WTC11 (cell line): ENCODE measurements around the gene INPP4B. TPM values are rescaled to one million over a fixed set of nuclear protein-coding genes. Genes with fewer than 3 reads are reported as not detected.

ENCODE experiments used
- ATAC-seq: fragments of 200-7000 bp; cut with Tn5 transposase; 2 replicates; pipeline ENCODE4 v1.10.0; 2021; ENCODE audit warnings: mild to moderate bottlenecking, moderate library complexity
- CTCF ChIA-PET: fragments of 300-600 bp; sonication (Branson Sonifier 250); formaldehyde crosslinking; loops from one replicate; lab custom pipeline; 2021; ENCODE audit warnings: antibody characterized with exemption; lab: Charles Lee
- POLR2A ChIA-PET: fragments of 350-600 bp; sonication (Branson Sonifier 250); formaldehyde crosslinking; loops from one replicate; lab custom pipeline; 2021; ENCODE audit warnings: antibody characterized with exemption; lab: Charles Lee
- DNase-seq: peaks from one replicate; pipeline ENCODE4 v3.0.0; 2021; ENCODE audit warnings: low spot score
- H3K27ac Mint-ChIP-seq: 2 replicates; pipeline ENCODE4 v1.8.0; 2021; ENCODE audit warnings: mixed read lengths
- H3K27me3 Mint-ChIP-seq: 2 replicates; pipeline ENCODE4 v1.8.0; 2021; ENCODE audit warnings: low read depth, mild to moderate bottlenecking, moderate library complexity, mixed read lengths
- H3K36me3 Mint-ChIP-seq: 2 replicates; pipeline ENCODE4 v1.8.0; 2021; ENCODE audit warnings: mixed read lengths
- H3K4me1 Mint-ChIP-seq: 2 replicates; pipeline ENCODE4 v1.8.0; 2022; ENCODE audit warnings: mixed read lengths
- H3K4me3 Mint-ChIP-seq: 2 replicates; pipeline ENCODE4 v1.8.0; 2021; ENCODE audit warnings: mild to moderate bottlenecking, moderate library complexity, mixed read lengths
- H3K9me3 Mint-ChIP-seq: 2 replicates; pipeline ENCODE4 v1.8.0; 2021; ENCODE audit warnings: mixed read lengths
- GABPB1 ChIP-seq: sonication (generic); formaldehyde crosslinking; IDR thresholded peaks from 2 replicates; pipeline ENCODE4 v1.8.1; 2023; ENCODE audit warnings: mild to moderate bottlenecking, missing genetic modification reagents
- GRHL2 ChIP-seq: fragments of 250-450 bp; sonication (Bioruptor Pico); IDR thresholded peaks from 2 replicates; pipeline ENCODE4 v1.8.0; 2022; ENCODE audit warnings: mild to moderate bottlenecking, moderate library complexity; ENCODE audit not compliant: insufficient replicate concordance, severe bottlenecking
- MXD4 ChIP-seq: fragments of 250-450 bp; sonication (Bioruptor Pico); IDR thresholded peaks from 2 replicates; pipeline ENCODE4 v1.8.0; 2021; ENCODE audit warnings: mild to moderate bottlenecking, moderate library complexity, borderline replicate concordance
- NR2C2 ChIP-seq: sonication (generic); formaldehyde crosslinking; IDR thresholded peaks from 2 replicates; pipeline ENCODE4 v1.8.0; 2022; ENCODE audit warnings: mild to moderate bottlenecking, missing genetic modification reagents
- PRRX2 ChIP-seq: fragments of 250-450 bp; sonication (Bioruptor Pico); IDR thresholded peaks from 2 replicates; pipeline ENCODE4 v1.8.0; 2021; ENCODE audit warnings: mild to moderate bottlenecking
- ZNF317 ChIP-seq: sonication (generic); formaldehyde crosslinking; IDR thresholded peaks from 2 replicates; pipeline ENCODE4 v1.8.1; 2023; ENCODE audit warnings: low read depth, mild to moderate bottlenecking, moderate library complexity, missing genetic modification reagents, borderline replicate concordance
- ZNF396 ChIP-seq: fragments of 250-450 bp; sonication (Bioruptor Pico); IDR thresholded peaks from 2 replicates; pipeline ENCODE4 v1.8.0; 2021; ENCODE audit warnings: mild to moderate bottlenecking, moderate library complexity, borderline replicate concordance
- total RNA-seq: library from RNA; stranded (reverse); gene quantifications from 3 replicates; pipeline ENCODE4 v1.2.3, GENCODE V29; 2021
- TF ChIP-seq, protein P1 (sequence below): sonication (generic); formaldehyde crosslinking; IDR thresholded peaks from 2 replicates; pipeline ENCODE4 v1.8.1; 2023; ENCODE audit warnings: mild to moderate bottlenecking, missing genetic modification reagents, moderate library complexity
- TF ChIP-seq, protein P2 (sequence below): fragments of 200-600 bp; IDR thresholded peaks from 2 replicates; pipeline ENCODE4 v1.8.0; 2022; ENCODE audit warnings: antibody characterized with exemption
- TF ChIP-seq, protein P3 (sequence below): fragments of 250-450 bp; sonication (Bioruptor Pico); IDR thresholded peaks from 2 replicates; pipeline ENCODE4 v2.1.2; 2022; ENCODE audit warnings: mild to moderate bottlenecking, moderate library complexity
- TF ChIP-seq, protein P4 (sequence below): sonication (generic); formaldehyde crosslinking; IDR thresholded peaks from 2 replicates; pipeline ENCODE4 v1.8.1; 2022; ENCODE audit warnings: low read depth, missing genetic modification reagents, borderline replicate concordance
- TF ChIP-seq, protein P5 (sequence below): fragments of 250-450 bp; sonication (Bioruptor Pico); IDR thresholded peaks from 2 replicates; pipeline ENCODE4 v1.9.0; 2021; ENCODE audit warnings: mild to moderate bottlenecking
- TF ChIP-seq, protein P6 (sequence below): sonication (generic); formaldehyde crosslinking; IDR thresholded peaks from 2 replicates; pipeline ENCODE4 v1.8.1; 2022; ENCODE audit warnings: low read depth, mild to moderate bottlenecking, moderate library complexity, missing genetic modification reagents, borderline replicate concordance
- TF ChIP-seq, protein P7 (sequence below): sonication (generic); formaldehyde crosslinking; IDR thresholded peaks from 2 replicates; pipeline ENCODE4 v1.8.0; 2022; ENCODE audit warnings: mild to moderate bottlenecking, missing genetic modification reagents
- TF ChIP-seq, protein P8 (sequence below): sonication (generic); formaldehyde crosslinking; conservative IDR thresholded peaks from 2 replicates; pipeline ENCODE4 v1.8.1; 2022; ENCODE audit warnings: mild to moderate bottlenecking, missing genetic modification reagents
- TF ChIP-seq, protein P9 (sequence below): sonication (generic); formaldehyde crosslinking; IDR thresholded peaks from 2 replicates; pipeline ENCODE4 v1.8.1; 2022; ENCODE audit warnings: mild to moderate bottlenecking, missing genetic modification reagents, moderate library complexity, borderline replicate concordance
- TF ChIP-seq, protein P10 (sequence below): fragments of 250-450 bp; sonication (Bioruptor Pico); IDR thresholded peaks from 2 replicates; pipeline ENCODE4 v1.9.0; 2021; ENCODE audit warnings: mild to moderate bottlenecking, borderline replicate concordance

INPP4B gene
- total RNA-seq, 1 experiment from 2014 or later = 0.92 TPM

DNA sequence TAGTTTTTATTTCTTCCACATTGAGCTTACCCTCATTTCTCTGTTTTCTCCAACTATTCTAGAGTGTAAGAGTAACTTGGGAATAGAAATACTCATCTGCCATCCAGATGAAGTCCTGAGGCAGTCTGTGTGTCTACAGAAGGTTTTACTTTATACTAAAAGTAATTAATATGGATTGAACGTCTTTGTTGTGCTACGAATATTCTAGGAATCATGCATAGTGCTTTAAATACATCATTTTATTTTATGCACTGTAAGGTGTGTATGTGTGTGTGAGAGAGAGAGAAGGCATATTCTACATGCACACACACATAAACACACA is 305.7 kb downstream of the INPP4B start:
- no peak for DNase-seq

DNA sequence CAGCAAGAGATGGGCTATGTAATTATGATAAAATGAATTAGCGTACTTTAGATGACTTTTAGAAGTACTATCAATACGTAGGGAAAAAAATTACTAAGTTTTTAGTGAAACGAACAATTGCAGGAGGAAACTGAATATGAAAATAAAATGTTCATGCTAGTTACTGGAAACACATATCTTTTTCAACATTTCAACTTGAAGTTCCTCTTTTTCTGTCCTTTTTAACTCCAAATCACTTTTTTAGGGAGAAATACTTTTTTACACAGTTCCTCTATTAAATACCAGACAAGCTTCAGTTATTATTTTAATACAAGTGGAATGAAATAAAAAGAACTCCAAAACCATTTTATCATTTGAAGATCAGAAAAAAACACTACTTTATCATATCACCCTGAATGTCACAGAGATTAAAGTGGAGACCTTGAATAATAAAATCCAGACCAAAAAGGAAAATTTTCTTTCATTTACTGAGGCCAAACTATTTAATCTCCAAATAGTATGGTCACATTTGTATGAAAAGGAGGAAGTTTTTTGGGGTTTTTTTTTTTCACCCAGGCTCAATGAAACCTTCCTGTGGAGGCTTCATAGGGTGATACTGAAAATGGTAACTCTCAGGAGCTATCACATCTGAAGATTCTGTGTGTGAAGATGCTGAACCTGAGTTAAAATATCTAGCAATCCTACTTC is 306.2 kb downstream of the INPP4B start:
- H3K27ac Mint-ChIP-seq = no peak overlapping the region
- DNase-seq (no peak), ATAC-seq (no peak)
- H3K4me3 Mint-ChIP-seq = no peak overlapping the region
- H3K27me3 Mint-ChIP-seq = peaks cover 3% of the 10 kb centered on the region; the same call in 1 of the 2 replicates
- no peaks in the 10 kb centered on the region for H3K36me3 Mint-ChIP-seq
- ChIA-PET CTCF (no interaction called here), POLR2A (no interaction called here)
- peaks cover 7% of the 10 kb centered on the region for H3K4me1 Mint-ChIP-seq
- no peaks in the 10 kb centered on the region for H3K9me3 Mint-ChIP-seq
- TF ChIP-seq, protein P1, sequence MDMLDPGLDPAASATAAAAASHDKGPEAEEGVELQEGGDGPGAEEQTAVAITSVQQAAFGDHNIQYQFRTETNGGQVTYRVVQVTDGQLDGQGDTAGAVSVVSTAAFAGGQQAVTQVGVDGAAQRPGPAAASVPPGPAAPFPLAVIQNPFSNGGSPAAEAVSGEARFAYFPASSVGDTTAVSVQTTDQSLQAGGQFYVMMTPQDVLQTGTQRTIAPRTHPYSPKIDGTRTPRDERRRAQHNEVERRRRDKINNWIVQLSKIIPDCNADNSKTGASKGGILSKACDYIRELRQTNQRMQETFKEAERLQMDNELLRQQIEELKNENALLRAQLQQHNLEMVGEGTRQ = no peak
- TF ChIP-seq, protein P2, sequence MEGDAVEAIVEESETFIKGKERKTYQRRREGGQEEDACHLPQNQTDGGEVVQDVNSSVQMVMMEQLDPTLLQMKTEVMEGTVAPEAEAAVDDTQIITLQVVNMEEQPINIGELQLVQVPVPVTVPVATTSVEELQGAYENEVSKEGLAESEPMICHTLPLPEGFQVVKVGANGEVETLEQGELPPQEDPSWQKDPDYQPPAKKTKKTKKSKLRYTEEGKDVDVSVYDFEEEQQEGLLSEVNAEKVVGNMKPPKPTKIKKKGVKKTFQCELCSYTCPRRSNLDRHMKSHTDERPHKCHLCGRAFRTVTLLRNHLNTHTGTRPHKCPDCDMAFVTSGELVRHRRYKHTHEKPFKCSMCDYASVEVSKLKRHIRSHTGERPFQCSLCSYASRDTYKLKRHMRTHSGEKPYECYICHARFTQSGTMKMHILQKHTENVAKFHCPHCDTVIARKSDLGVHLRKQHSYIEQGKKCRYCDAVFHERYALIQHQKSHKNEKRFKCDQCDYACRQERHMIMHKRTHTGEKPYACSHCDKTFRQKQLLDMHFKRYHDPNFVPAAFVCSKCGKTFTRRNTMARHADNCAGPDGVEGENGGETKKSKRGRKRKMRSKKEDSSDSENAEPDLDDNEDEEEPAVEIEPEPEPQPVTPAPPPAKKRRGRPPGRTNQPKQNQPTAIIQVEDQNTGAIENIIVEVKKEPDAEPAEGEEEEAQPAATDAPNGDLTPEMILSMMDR = no peak
- no peak for TF ChIP-seq PRRX2 (CRISPR knock-in tag)
- TF ChIP-seq, protein P3, sequence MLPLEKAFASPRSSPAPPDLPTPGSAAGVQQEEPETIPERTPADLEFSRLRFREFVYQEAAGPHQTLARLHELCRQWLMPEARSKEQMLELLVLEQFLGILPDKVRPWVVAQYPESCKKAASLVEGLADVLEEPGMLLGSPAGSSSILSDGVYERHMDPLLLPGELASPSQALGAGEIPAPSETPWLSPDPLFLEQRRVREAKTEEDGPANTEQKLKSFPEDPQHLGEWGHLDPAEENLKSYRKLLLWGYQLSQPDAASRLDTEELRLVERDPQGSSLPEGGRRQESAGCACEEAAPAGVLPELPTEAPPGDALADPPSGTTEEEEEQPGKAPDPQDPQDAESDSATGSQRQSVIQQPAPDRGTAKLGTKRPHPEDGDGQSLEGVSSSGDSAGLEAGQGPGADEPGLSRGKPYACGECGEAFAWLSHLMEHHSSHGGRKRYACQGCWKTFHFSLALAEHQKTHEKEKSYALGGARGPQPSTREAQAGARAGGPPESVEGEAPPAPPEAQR (CRISPR knock-in tag) = no peak

More for the DNA sequence above, 305.7 kb downstream of the INPP4B start:
- Mint-ChIP-seq H3K4me3 (no peak overlapping the region), H3K27ac (no peak overlapping the region)
- TF ChIP-seq, protein P4, sequence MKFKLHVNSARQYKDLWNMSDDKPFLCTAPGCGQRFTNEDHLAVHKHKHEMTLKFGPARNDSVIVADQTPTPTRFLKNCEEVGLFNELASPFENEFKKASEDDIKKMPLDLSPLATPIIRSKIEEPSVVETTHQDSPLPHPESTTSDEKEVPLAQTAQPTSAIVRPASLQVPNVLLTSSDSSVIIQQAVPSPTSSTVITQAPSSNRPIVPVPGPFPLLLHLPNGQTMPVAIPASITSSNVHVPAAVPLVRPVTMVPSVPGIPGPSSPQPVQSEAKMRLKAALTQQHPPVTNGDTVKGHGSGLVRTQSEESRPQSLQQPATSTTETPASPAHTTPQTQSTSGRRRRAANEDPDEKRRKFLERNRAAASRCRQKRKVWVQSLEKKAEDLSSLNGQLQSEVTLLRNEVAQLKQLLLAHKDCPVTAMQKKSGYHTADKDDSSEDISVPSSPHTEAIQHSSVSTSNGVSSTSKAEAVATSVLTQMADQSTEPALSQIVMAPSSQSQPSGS (CRISPR knock-in tag) = no peak
- TF ChIP-seq, protein P5, sequence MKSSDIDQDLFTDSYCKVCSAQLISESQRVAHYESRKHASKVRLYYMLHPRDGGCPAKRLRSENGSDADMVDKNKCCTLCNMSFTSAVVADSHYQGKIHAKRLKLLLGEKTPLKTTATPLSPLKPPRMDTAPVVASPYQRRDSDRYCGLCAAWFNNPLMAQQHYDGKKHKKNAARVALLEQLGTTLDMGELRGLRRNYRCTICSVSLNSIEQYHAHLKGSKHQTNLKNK (CRISPR knock-in tag) = no peak
- TF ChIP-seq, protein P6, sequence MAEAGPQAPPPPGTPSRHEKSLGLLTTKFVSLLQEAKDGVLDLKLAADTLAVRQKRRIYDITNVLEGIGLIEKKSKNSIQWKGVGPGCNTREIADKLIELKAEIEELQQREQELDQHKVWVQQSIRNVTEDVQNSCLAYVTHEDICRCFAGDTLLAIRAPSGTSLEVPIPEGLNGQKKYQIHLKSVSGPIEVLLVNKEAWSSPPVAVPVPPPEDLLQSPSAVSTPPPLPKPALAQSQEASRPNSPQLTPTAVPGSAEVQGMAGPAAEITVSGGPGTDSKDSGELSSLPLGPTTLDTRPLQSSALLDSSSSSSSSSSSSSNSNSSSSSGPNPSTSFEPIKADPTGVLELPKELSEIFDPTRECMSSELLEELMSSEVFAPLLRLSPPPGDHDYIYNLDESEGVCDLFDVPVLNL (CRISPR knock-in tag) = no peak
- TF ChIP-seq NR2C2 (CRISPR knock-in tag) = no peak
- no peak for TF ChIP-seq ZNF317 (CRISPR knock-in tag)
- TF ChIP-seq, protein P7, sequence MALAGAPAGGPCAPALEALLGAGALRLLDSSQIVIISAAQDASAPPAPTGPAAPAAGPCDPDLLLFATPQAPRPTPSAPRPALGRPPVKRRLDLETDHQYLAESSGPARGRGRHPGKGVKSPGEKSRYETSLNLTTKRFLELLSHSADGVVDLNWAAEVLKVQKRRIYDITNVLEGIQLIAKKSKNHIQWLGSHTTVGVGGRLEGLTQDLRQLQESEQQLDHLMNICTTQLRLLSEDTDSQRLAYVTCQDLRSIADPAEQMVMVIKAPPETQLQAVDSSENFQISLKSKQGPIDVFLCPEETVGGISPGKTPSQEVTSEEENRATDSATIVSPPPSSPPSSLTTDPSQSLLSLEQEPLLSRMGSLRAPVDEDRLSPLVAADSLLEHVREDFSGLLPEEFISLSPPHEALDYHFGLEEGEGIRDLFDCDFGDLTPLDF (CRISPR knock-in tag) = no peak
- TF ChIP-seq, protein P8, sequence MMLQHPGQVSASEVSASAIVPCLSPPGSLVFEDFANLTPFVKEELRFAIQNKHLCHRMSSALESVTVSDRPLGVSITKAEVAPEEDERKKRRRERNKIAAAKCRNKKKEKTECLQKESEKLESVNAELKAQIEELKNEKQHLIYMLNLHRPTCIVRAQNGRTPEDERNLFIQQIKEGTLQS (CRISPR knock-in tag) = no peak
- no peak for TF ChIP-seq MXD4 (CRISPR knock-in tag)
- TF ChIP-seq GRHL2 = no peak
- TF ChIP-seq ZNF396 (CRISPR knock-in tag) = no peak
- TF ChIP-seq, protein P9, sequence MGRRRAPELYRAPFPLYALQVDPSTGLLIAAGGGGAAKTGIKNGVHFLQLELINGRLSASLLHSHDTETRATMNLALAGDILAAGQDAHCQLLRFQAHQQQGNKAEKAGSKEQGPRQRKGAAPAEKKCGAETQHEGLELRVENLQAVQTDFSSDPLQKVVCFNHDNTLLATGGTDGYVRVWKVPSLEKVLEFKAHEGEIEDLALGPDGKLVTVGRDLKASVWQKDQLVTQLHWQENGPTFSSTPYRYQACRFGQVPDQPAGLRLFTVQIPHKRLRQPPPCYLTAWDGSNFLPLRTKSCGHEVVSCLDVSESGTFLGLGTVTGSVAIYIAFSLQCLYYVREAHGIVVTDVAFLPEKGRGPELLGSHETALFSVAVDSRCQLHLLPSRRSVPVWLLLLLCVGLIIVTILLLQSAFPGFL = no peak
- TF ChIP-seq GABPB1 = no peak
- TF ChIP-seq, protein P10, sequence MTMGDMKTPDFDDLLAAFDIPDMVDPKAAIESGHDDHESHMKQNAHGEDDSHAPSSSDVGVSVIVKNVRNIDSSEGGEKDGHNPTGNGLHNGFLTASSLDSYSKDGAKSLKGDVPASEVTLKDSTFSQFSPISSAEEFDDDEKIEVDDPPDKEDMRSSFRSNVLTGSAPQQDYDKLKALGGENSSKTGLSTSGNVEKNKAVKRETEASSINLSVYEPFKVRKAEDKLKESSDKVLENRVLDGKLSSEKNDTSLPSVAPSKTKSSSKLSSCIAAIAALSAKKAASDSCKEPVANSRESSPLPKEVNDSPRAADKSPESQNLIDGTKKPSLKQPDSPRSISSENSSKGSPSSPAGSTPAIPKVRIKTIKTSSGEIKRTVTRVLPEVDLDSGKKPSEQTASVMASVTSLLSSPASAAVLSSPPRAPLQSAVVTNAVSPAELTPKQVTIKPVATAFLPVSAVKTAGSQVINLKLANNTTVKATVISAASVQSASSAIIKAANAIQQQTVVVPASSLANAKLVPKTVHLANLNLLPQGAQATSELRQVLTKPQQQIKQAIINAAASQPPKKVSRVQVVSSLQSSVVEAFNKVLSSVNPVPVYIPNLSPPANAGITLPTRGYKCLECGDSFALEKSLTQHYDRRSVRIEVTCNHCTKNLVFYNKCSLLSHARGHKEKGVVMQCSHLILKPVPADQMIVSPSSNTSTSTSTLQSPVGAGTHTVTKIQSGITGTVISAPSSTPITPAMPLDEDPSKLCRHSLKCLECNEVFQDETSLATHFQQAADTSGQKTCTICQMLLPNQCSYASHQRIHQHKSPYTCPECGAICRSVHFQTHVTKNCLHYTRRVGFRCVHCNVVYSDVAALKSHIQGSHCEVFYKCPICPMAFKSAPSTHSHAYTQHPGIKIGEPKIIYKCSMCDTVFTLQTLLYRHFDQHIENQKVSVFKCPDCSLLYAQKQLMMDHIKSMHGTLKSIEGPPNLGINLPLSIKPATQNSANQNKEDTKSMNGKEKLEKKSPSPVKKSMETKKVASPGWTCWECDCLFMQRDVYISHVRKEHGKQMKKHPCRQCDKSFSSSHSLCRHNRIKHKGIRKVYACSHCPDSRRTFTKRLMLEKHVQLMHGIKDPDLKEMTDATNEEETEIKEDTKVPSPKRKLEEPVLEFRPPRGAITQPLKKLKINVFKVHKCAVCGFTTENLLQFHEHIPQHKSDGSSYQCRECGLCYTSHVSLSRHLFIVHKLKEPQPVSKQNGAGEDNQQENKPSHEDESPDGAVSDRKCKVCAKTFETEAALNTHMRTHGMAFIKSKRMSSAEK (CRISPR knock-in tag) = no peak
- TF ChIP-seq, all 79 proteins: peak for 0
- no peaks in the 10 kb centered on the region for H3K9me3 Mint-ChIP-seq
- peaks cover 7% of the 10 kb centered on the region for H3K4me1 Mint-ChIP-seq
- H3K36me3 Mint-ChIP-seq = no peaks in the 10 kb centered on the region
- no peak for ATAC-seq
- POLR2A ChIA-PET = no interaction called here
- CTCF ChIA-PET = no interaction called here
- H3K27me3 Mint-ChIP-seq = peaks cover 3% of the 10 kb centered on the region; the same call in 1 of the 2 replicates
